Liver (tissue), 9 donors: ENCODE results near the gene FUOM. TPM values are rescaled to one million over a fixed set of nuclear protein-coding genes. Genes with fewer than 3 reads are reported as not detected.

Experiments
- DNase-seq: peaks from one replicate; pipeline ENCODE4 v3.0.0-alpha.2; 2017; ENCODE audit warnings: low spot score
- H3K27ac ChIP-seq, 2 donors: one replicate each; pipeline ENCODE4 v1.7.0; 2013; ENCODE audit warnings: inconsistent platforms in 2 of 2, low read length in 2 of 2, control low read depth in 1 of 2, low read depth in 1 of 2, mild to moderate bottlenecking in 1 of 2
- H3K27me3 ChIP-seq, 4 donors: one replicate each; pipeline versions ENCODE4 v1.6.1 to v1.7.0; 2013; ENCODE audit warnings: low read length in 3 of 4, inconsistent platforms in 1 of 4, mild to moderate bottlenecking in 1 of 4, moderate library complexity in 1 of 4; ENCODE audit not compliant: control insufficient read depth in 4 of 4, insufficient read depth in 4 of 4
- H3K36me3 ChIP-seq, 4 donors: one replicate each; pipeline versions ENCODE4 v1.6.1 to v1.7.0; 2013; ENCODE audit warnings: low read length in 3 of 4, mild to moderate bottlenecking in 3 of 4, low read depth in 1 of 4, moderate library complexity in 1 of 4; ENCODE audit not compliant: control insufficient read depth in 4 of 4, insufficient read depth in 3 of 4
- H3K4me1 ChIP-seq, 4 donors: one replicate each; pipeline versions ENCODE4 v1.6.1 to v1.7.0; 2013; ENCODE audit warnings: low read length in 3 of 4, mild to moderate bottlenecking in 3 of 4, moderate library complexity in 1 of 4; ENCODE audit not compliant: control insufficient read depth in 4 of 4, insufficient read depth in 4 of 4
- H3K4me3 ChIP-seq, 3 donors: one replicate each; pipeline versions ENCODE4 v1.6.1 to v1.7.0; 2013; ENCODE audit warnings: low read length in 3 of 3, control low read depth in 1 of 3, low read depth in 1 of 3, mild to moderate bottlenecking in 1 of 3
- H3K9ac ChIP-seq, 2 donors: one replicate each; pipeline ENCODE4 v1.7.0; 2013; ENCODE audit warnings: low read length in 2 of 2, mild to moderate bottlenecking in 2 of 2, moderate library complexity in 2 of 2, control low read depth in 1 of 2, low read depth in 1 of 2
- H3K9me3 ChIP-seq, 4 donors: one replicate each; pipeline versions ENCODE4 v1.6.1 to v1.7.0; 2013; ENCODE audit warnings: low read length in 3 of 4; ENCODE audit not compliant: control insufficient read depth in 4 of 4
- EGR1 ChIP-seq, 2 donors: IDR thresholded peaks; 2 replicates each; pipeline ENCODE4 v1.6.1; 2016 to 2018; ENCODE audit warnings: antibody characterized with exemption in 2 of 2, low read depth in 2 of 2
- FOXA1 ChIP-seq: IDR thresholded peaks from 2 replicates; pipeline ENCODE4 v1.6.1; 2016; ENCODE audit warnings: antibody characterized with exemption
- FOXA2 ChIP-seq: IDR thresholded peaks from 2 replicates; pipeline ENCODE4 v1.6.1; 2016; ENCODE audit warnings: antibody characterized with exemption
- HNF4A ChIP-seq, 2 donors: conservative IDR thresholded peaks; 2 replicates each; pipeline ENCODE4 v1.6.1; 2016; ENCODE audit warnings: antibody characterized with exemption in 2 of 2, mild to moderate bottlenecking in 2 of 2
- JUND ChIP-seq, 2 donors: IDR thresholded peaks; 2 replicates each; pipeline ENCODE4 v1.6.1; 2016; ENCODE audit warnings: antibody characterized with exemption in 2 of 2
- MAX ChIP-seq: IDR thresholded peaks from 2 replicates; pipeline ENCODE4 v1.6.1; 2016; ENCODE audit warnings: antibody characterized with exemption
- NR2F2 ChIP-seq: IDR thresholded peaks from 2 replicates; pipeline ENCODE4 v1.6.1; 2016; ENCODE audit warnings: antibody characterized with exemption
- RAD21 ChIP-seq, 2 donors: IDR thresholded peaks; 2 replicates each; pipeline ENCODE4 v1.6.1; 2016; ENCODE audit warnings: antibody characterized with exemption in 2 of 2, mild to moderate bottlenecking in 2 of 2
- RXRA ChIP-seq, 2 donors: IDR thresholded peaks; 2 replicates each; pipeline ENCODE4 v1.6.1; 2017 to 2018; ENCODE audit warnings: antibody characterized with exemption in 2 of 2, mild to moderate bottlenecking in 1 of 2
- SP1 ChIP-seq: IDR thresholded peaks from 2 replicates; pipeline ENCODE4 v1.6.1; 2018; ENCODE audit warnings: antibody characterized with exemption, mild to moderate bottlenecking
- TAF1 ChIP-seq: conservative IDR thresholded peaks from 2 replicates; pipeline ENCODE4 v1.6.1; 2016; ENCODE audit warnings: antibody characterized with exemption, mild to moderate bottlenecking
- WGBS: extraction: QIAGEN DNeasy Blood & Tissue Kit; methylation state at CpG from one replicate; pipeline ENCODE4 v1.1.7; 2013; 5-methylcytosine and 5-hydroxymethylcytosine counted together
- polyA plus RNA-seq, 2 donors: library from polyadenylated mRNA; stranded (reverse) in 1 of 2; unstranded in 1 of 2; fragments of 200-250 nt in 1 of 2; fragments of >200 nt in 1 of 2; fragmentation: Nextera tagmentation in 1 of 2; extraction: Ambion mirVana in 1 of 2; gene quantifications; one replicate each; pipeline versions ENCODE4 v1.2.1 to v1.2.3, GENCODE V29; 2013 to 2015
- total RNA-seq, 2 donors: library from RNA; depleted of rRNA; stranded (reverse); fragments of >200 nt; gene quantifications; one replicate each; pipeline ENCODE4 v1.2.3, GENCODE V29; 2014
- TF ChIP-seq, protein P1 (sequence below): IDR thresholded peaks from 2 replicates; pipeline ENCODE4 v1.6.1; 2016; ENCODE audit warnings: antibody characterized with exemption, mild to moderate bottlenecking
- TF ChIP-seq, protein P2 (sequence below): IDR thresholded peaks from 2 replicates; pipeline ENCODE4 v1.6.1; 2016; ENCODE audit warnings: antibody characterized with exemption
- donor health status: healthy.
- donor health status: healthy.
- donor health status: healthy.
- donor health status: healthy.
- donor health status: healthy.

FUOM gene
- total and polyA plus RNA-seq, 4 donors = 24.3 to 194 (median 96.0) TPM

DNA sequence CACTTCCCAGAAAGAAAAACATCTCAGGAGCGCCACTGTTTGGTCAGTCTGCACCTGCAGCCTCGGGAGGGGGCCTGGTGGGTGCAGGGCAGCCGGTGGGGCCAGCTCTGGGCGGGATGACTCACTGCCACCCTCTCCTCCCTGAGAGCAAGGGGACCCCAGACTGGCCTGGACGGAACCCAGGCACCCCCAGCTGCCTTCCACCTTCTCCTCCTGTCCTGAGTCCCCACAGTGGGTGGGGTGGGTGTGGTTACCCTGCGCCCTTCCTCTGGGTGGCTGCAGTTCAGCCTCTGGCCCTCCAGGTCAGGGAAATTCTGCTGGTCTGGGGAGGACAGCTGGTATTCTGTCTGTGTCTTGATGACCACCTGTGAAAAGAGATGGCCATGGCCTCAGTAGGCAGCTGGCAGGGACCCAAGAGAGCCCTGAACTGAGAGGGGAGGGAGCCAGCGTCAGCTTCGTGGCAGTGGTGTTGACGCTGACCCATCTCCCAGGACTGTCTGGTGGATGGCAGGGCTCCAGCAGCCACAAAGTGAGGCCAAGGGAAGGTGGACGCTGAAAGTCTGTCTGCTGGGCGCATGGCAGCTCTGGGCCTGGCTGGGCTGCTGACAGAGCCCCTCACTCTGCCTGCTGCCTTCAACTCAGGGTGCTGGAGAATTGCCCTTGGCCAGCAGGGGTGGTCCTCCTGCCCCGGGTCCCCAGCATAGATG lies 30.0 kb downstream of the FUOM start:
- H3K4me1 ChIP-seq = peaks cover 2 to 22% (median 8%) of the 10 kb centered on the region in 4 donors
- peaks cover 0 to 17% (median 8%) of the 10 kb centered on the region in 4 donors for H3K27me3 ChIP-seq
- 46% methylated on average over 12 of the region's 12 CpGs for WGBS
- no peaks in the 10 kb centered on the region for H3K36me3 ChIP-seq
- H3K4me3 ChIP-seq = no peak overlapping the region
- no peak overlapping the region for H3K9ac ChIP-seq
- no peak for DNase-seq
- H3K27ac ChIP-seq = no peak overlapping the region
- no peaks in the 10 kb centered on the region for H3K9me3 ChIP-seq
- TF ChIP-seq NR2F2 (no peak), SP1 (no peak), FOXA2 (no peak), HNF4A (conservative IDR thresholded peaks at IDR 0.05) (no peak), JUND (IDR thresholded peaks at IDR 0.05) (no peak), EGR1 (IDR thresholded peaks at IDR 0.05; ENCODE audit: low read depth in 2 of 2) (no peak), FOXA1 (no peak)

GRCh38 chr10:133326745-133327650 lies 30.8 kb downstream of the FUOM start:
- no peak overlapping the region for H3K27ac ChIP-seq

More at GRCh38 chr10:133326745-133327650, 30.8 kb downstream of the FUOM start:
- WGBS = 36% methylated on average over 28 of the region's 28 CpGs
- Histone ChIP-seq H3K4me3 (no peak overlapping the region), H3K36me3 (no peaks in the 10 kb centered on the region), H3K9me3 (no peaks in the 10 kb centered on the region), H3K9ac (no peak overlapping the region), H3K27me3 (peaks cover 0 to 17% (median 8%) of the 10 kb centered on the region in 4 donors), H3K4me1 (peaks cover 2 to 22% (median 8%) of the 10 kb centered on the region in 4 donors)
- TF ChIP-seq, protein P1, sequence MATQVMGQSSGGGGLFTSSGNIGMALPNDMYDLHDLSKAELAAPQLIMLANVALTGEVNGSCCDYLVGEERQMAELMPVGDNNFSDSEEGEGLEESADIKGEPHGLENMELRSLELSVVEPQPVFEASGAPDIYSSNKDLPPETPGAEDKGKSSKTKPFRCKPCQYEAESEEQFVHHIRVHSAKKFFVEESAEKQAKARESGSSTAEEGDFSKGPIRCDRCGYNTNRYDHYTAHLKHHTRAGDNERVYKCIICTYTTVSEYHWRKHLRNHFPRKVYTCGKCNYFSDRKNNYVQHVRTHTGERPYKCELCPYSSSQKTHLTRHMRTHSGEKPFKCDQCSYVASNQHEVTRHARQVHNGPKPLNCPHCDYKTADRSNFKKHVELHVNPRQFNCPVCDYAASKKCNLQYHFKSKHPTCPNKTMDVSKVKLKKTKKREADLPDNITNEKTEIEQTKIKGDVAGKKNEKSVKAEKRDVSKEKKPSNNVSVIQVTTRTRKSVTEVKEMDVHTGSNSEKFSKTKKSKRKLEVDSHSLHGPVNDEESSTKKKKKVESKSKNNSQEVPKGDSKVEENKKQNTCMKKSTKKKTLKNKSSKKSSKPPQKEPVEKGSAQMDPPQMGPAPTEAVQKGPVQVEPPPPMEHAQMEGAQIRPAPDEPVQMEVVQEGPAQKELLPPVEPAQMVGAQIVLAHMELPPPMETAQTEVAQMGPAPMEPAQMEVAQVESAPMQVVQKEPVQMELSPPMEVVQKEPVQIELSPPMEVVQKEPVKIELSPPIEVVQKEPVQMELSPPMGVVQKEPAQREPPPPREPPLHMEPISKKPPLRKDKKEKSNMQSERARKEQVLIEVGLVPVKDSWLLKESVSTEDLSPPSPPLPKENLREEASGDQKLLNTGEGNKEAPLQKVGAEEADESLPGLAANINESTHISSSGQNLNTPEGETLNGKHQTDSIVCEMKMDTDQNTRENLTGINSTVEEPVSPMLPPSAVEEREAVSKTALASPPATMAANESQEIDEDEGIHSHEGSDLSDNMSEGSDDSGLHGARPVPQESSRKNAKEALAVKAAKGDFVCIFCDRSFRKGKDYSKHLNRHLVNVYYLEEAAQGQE = no peak
- no peak for TF ChIP-seq FOXA1
- TF ChIP-seq, protein P2, sequence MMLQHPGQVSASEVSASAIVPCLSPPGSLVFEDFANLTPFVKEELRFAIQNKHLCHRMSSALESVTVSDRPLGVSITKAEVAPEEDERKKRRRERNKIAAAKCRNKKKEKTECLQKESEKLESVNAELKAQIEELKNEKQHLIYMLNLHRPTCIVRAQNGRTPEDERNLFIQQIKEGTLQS = no peak
- TF ChIP-seq TAF1 = no peak
- no peak for TF ChIP-seq EGR1 (IDR thresholded peaks at IDR 0.05; ENCODE audit: low read depth in 2 of 2)
- no peak for TF ChIP-seq SP1
- TF ChIP-seq HNF4A (conservative IDR thresholded peaks at IDR 0.05) = no peak
- no peak for TF ChIP-seq RXRA (IDR thresholded peaks at IDR 0.05)
- no peak for TF ChIP-seq MAX
- no peak for TF ChIP-seq RAD21 (IDR thresholded peaks at IDR 0.05)
- no peak for DNase-seq
